CD4-positive, alpha-beta T cell treated with Interleukin-2 at 100 ng/mL for 4 hours (primary cell): Measurements from ENCODE around the gene HOXB4.
"Not testable (repeated sequence)": the region's sequence is repeated elsewhere in the genome, so short reads cannot be mapped to it uniquely, and the experiment has no call there.

Experiments used
- DNase-seq: peaks from one replicate; pipeline ENCODE4 v3.0.0-alpha.2; 2020; ENCODE audit warnings: low spot score

The HOXB4 gene

GRCh38 chr17:48546924-48547807, 31.0 kb downstream of the HOXB4 start:
- no peak for DNase-seq

GRCh38 chr17:48546137-48546923, 31.8 kb downstream of the HOXB4 start:
- no peak for DNase-seq

- no peak for DNase-seq
Measured at GRCh38 chr17:48545539-48545938, 32.6 kb downstream of the HOXB4 start.

- no peak for DNase-seq
Measured at GRCh38 chr17:48545022-48545375, 33.2 kb downstream of the HOXB4 start, which contains the start of gene HOXB2. Gene HOXB2 (minus strand): TSS chr17:48545109. CDS start chr17:48544911, 198 bp downstream.

GRCh38 chr17:48544349-48545021, 33.7 kb downstream of the HOXB4 start:
- DNase-seq, result peak; percentile 41

GRCh38 chr17:48543854-48544348, 34.2 kb downstream of the HOXB4 start:
- DNase-seq, result no peak

- DNase-seq, result peak; percentile 66
Measured at GRCh38 chr17:48543107-48543853, 34.9 kb downstream of the HOXB4 start.

- DNase-seq, result no peak
Measured at GRCh38 chr17:48542698-48543106, 35.4 kb downstream of the HOXB4 start.

- DNase-seq, result peak; percentile 35
Measured at GRCh38 chr17:48542114-48542656, 36.0 kb downstream of the HOXB4 start.

GRCh38 chr17:48541577-48542113, 36.5 kb downstream of the HOXB4 start:
- DNase-seq, result peak; percentile 38

GRCh38 chr17:48541036-48541576, 37.0 kb downstream of the HOXB4 start:
- DNase-seq, result no peak

- DNase-seq, result no peak
Measured at GRCh38 chr17:48540213-48540612, 37.9 kb downstream of the HOXB4 start.

GRCh38 chr17:48539177-48539576, 39.0 kb downstream of the HOXB4 start:
- no peak for DNase-seq

GRCh38 chr17:48537316-48537715, 40.8 kb downstream of the HOXB4 start:
- no peak for DNase-seq

GRCh38 chr17:48535793-48536559, 42.2 kb downstream of the HOXB4 start:
- DNase-seq, result not testable (repeated sequence)

- no peak for DNase-seq
Measured at GRCh38 chr17:48532261-48532660, 45.9 kb downstream of the HOXB4 start.

GRCh38 chr17:48530887-48531272, 47.3 kb downstream of the HOXB4 start, which contains the start of gene HOXB1:
Gene HOXB1 (minus strand): TSS chr17:48531011. CDS start chr17:48530904, 107 bp downstream.
- DNase-seq, result no peak

- no peak for DNase-seq
Measured at GRCh38 chr17:48530208-48530886, 47.8 kb downstream of the HOXB4 start.

- DNase-seq, result no peak
Measured at GRCh38 chr17:48529683-48530009, 48.5 kb downstream of the HOXB4 start.
